HepG2 (cell line): ENCODE results near the gene RNASE11. TPM values are rescaled to one million over a fixed set of nuclear protein-coding genes. Genes with fewer than 3 reads are reported as not detected.

Experiments
- ATAC-seq: fragments of 200-7000 bp; cut with Tn5 transposase; 3 replicates; pipeline ENCODE4 v1.9.1; 2020; ENCODE audit warnings: mild to moderate bottlenecking, moderate library complexity
- BruUV-seq: library from RNA; stranded (reverse); fragments of 400-500 nt; replicated peaks from 2 replicates; lab custom pipeline; 2021; lab: Mats Ljungman, UMichigan
- CTCF ChIA-PET: fragments of 300-600 bp; formaldehyde crosslinking; extraction: SDS; loops from one replicate; lab custom pipeline; 2021; ENCODE audit warnings: low total read pairs, inconsistent platforms, low intra/inter-chr PET ratio; lab: Yijun Ruan, JAX
- POLR2A ChIA-PET: fragments of 350-600 bp; sonication (Branson Sonifier 250); formaldehyde crosslinking; loops from one replicate; lab custom pipeline; 2020; ENCODE audit warnings: antibody characterized with exemption, inconsistent platforms; lab: Yijun Ruan, JAX
- DNase-seq: peaks from one replicate; pipeline ENCODE4 v3.0.0-alpha.2; 2015; ENCODE audit warnings: low spot score
- FAIRE-seq: peaks from 3 replicates; lab custom pipeline; 2011; peaks lifted over from hg19 to GRCh38; lab: Jason Lieb, UNC
- H2AFZ ChIP-seq: one replicate; pipeline ENCODE4 v1.6.1; 2011; ENCODE audit warnings: low read length, inconsistent platforms
- H3K27ac ChIP-seq: fragments of 300-600 bp; 3 replicates; pipeline ENCODE4 v1.8.0; 2011; ENCODE audit warnings: mixed run types, mild to moderate bottlenecking, mixed read lengths, low read length, inconsistent platforms; ENCODE audit not compliant: insufficient read depth; ENCODE audit errors: extremely low read length
- H3K27me3 ChIP-seq, 2 experiments: fragments of 200-600 bp in 1 of 2; 2 replicates in 1 of 2; 3 replicates in 1 of 2; pipeline versions ENCODE4 v1.6.0 to v1.8.0; 2011; ENCODE audit warnings: low read length in 2 of 2, mild to moderate bottlenecking in 2 of 2, moderate library complexity in 2 of 2, inconsistent platforms in 1 of 2; ENCODE audit not compliant: insufficient read depth in 2 of 2, control insufficient read depth in 1 of 2
- H3K36me3 ChIP-seq, 2 experiments: fragments of 200-600 bp in 1 of 2; replicated peaks in 1 of 2; 2 replicates in 1 of 2; 3 replicates in 1 of 2; pipeline versions ENCODE4 v1.5.1 to v1.8.0; 2011; ENCODE audit warnings: low read length in 2 of 2, inconsistent platforms in 1 of 2; ENCODE audit not compliant: insufficient read depth in 2 of 2, control insufficient read depth in 1 of 2
- H3K4me1 ChIP-seq: 2 replicates; pipeline ENCODE4 v1.5.1; 2012; ENCODE audit warnings: low read length, inconsistent platforms; ENCODE audit not compliant: insufficient read depth
- H3K4me2 ChIP-seq: 2 replicates; pipeline ENCODE4 v1.6.0; 2011; ENCODE audit warnings: low read depth, low read length, inconsistent platforms
- H3K4me3 ChIP-seq, 3 experiments: fragments of 200-600 bp in 1 of 3; sonication (generic), shearing (Covaris generic) in 1 of 3; replicated peaks in 1 of 3; 2 replicates each; pipeline ENCODE4 v1.5.1; 2011 to 2016; ENCODE audit warnings: low read length in 3 of 3, inconsistent platforms in 2 of 3, low read depth in 2 of 3, mild to moderate bottlenecking in 2 of 3, control low read depth in 1 of 3, mixed read lengths in 1 of 3; ENCODE audit not compliant: insufficient read depth in 1 of 3
- H3K79me2 ChIP-seq: one replicate; pipeline ENCODE4 v1.6.1; 2011; ENCODE audit warnings: low read length, inconsistent platforms; ENCODE audit not compliant: insufficient read depth
- H3K9ac ChIP-seq: 2 replicates; pipeline ENCODE4 v1.6.0; 2011; ENCODE audit warnings: mild to moderate bottlenecking, low read depth, low read length, inconsistent platforms; ENCODE audit not compliant: insufficient read depth
- H3K9me3 ChIP-seq: 2 replicates; pipeline ENCODE4 v1.5.1; 2012; ENCODE audit warnings: mild to moderate bottlenecking, low read length
- H4K20me1 ChIP-seq: 2 replicates; pipeline ENCODE4 v1.6.0; 2011; ENCODE audit warnings: inconsistent platforms, mild to moderate bottlenecking, low read length, moderate library complexity; ENCODE audit not compliant: insufficient read depth
- ARNT ChIP-seq: fragments of 450-650 bp; IDR thresholded peaks from 2 replicates; pipeline ENCODE4 v1.6.1; 2017
- GABPA ChIP-seq, 2 experiments: IDR thresholded peaks; 2 replicates each; pipeline ENCODE4 v1.6.1; 2011 to 2016; ENCODE audit warnings: low read depth in 2 of 2, low read length in 1 of 2, missing biosample characterization in 1 of 2, missing genetic modification characterization in 1 of 2
- KLF15 ChIP-seq: sonication (generic); formaldehyde crosslinking; IDR thresholded peaks from 2 replicates; pipeline ENCODE4 v1.8.1; 2023; ENCODE audit warnings: borderline replicate concordance, mild to moderate bottlenecking, inconsistent platforms, missing genetic modification reagents, mixed read lengths
- PRPF4 ChIP-seq: fragments of 200-400 bp; formaldehyde crosslinking; IDR thresholded peaks from 2 replicates; pipeline ENCODE4 v1.6.1; 2016; ENCODE audit warnings: low read length, low read depth; ENCODE audit not compliant: poor library complexity, severe bottlenecking
- SOX5 ChIP-seq: IDR thresholded peaks from 2 replicates; pipeline ENCODE4 v1.6.1; 2016; ENCODE audit warnings: borderline replicate concordance
- SP5 ChIP-seq: IDR thresholded peaks from 2 replicates; pipeline ENCODE4 v1.6.1; 2016; ENCODE audit warnings: low read depth, borderline replicate concordance
- TAF1 ChIP-seq: sonication (generic); formaldehyde crosslinking; IDR thresholded peaks from 2 replicates; pipeline ENCODE4 v1.4.0; 2020; ENCODE audit warnings: missing genetic modification reagents
- XRCC5 ChIP-seq: fragments of 200-400 bp; formaldehyde crosslinking; optimal IDR thresholded peaks from 2 replicates; pipeline ENCODE3; 2017; ENCODE audit warnings: mild to moderate bottlenecking, low read length
- ZBTB42 ChIP-seq: sonication (generic); formaldehyde crosslinking; IDR thresholded peaks from 2 replicates; pipeline ENCODE4 v1.5.0; 2020; ENCODE audit warnings: mild to moderate bottlenecking, missing genetic modification reagents
- ZNF251 ChIP-seq: sonication (generic); formaldehyde crosslinking; IDR thresholded peaks from 2 replicates; pipeline ENCODE4 v1.9.0; 2021; ENCODE audit warnings: mild to moderate bottlenecking, missing genetic modification reagents
- ZNF263 ChIP-seq: sonication (generic); formaldehyde crosslinking; IDR thresholded peaks from 2 replicates; pipeline ENCODE4 v1.4.0; 2020; ENCODE audit warnings: missing genetic modification reagents
- ZNF720 ChIP-seq: sonication (generic); formaldehyde crosslinking; IDR thresholded peaks from 2 replicates; pipeline ENCODE4 v1.4.0; 2020; ENCODE audit warnings: missing genetic modification reagents
- ZNF761 ChIP-seq: sonication (generic); formaldehyde crosslinking; conservative IDR thresholded peaks from 2 replicates; pipeline ENCODE4 v1.4.0; 2020; ENCODE audit warnings: mild to moderate bottlenecking, missing genetic modification reagents
- ZSCAN12 ChIP-seq: sonication (generic); formaldehyde crosslinking; IDR thresholded peaks from 2 replicates; pipeline ENCODE4 v1.9.0; 2021; ENCODE audit warnings: mild to moderate bottlenecking, missing genetic modification reagents
- WGBS: methylation state at CpG from one replicate; pipeline ENCODE4 v1.1.6; 2017; ENCODE audit warnings: low lambda C conversion rate; 5-methylcytosine and 5-hydroxymethylcytosine counted together
- in situ Hi-C: cut with HindIII; loops from 2 replicates; pipeline ENCODE4 v1.10.0; 2017; ENCODE audit warnings: low pct_unique_long_range_greater_than_20kb; ENCODE audit not compliant: extremely low pct_ligation_motif_present
- intact Hi-C: fragments of 100-400 bp; cut with micrococcal nuclease; formaldehyde crosslinking; loops from one replicate; pipeline ENCODE4 v1.10.0; 2022; ENCODE audit not compliant: unreplicated experiment
- polyA plus RNA-seq, 8 experiments: library from polyadenylated mRNA; depleted of rRNA in 3 of 8; stranded (reverse) in 7 of 8; unstranded in 1 of 8; fragments of >200 nt; fragmentation: Illumina TruSeq in 4 of 8; extraction: Trizol in 4 of 8; gene quantifications; 2 replicates each; pipeline versions ENCODE4 v1.2.1 to v1.2.3, GENCODE V29; 2011 to 2016; ENCODE audit warnings: low read depth in 4 of 8, missing spikeins in 1 of 8, mixed read lengths in 1 of 8; ENCODE audit not compliant: insufficient read depth in 1 of 8
- total RNA-seq, 5 experiments: library from RNA; depleted of rRNA; stranded (reverse); fragments of >200 nt; fragmentation: Illumina TruSeq; extraction: Trizol; gene quantifications; 2 replicates each; pipeline ENCODE4 v1.2.3, GENCODE V29; 2016; ENCODE audit warnings: low read depth in 1 of 5
- TF ChIP-seq, protein P1 (sequence below): sonication (generic); formaldehyde crosslinking; IDR thresholded peaks from 2 replicates; pipeline ENCODE4 v1.4.0; 2020; ENCODE audit warnings: missing genetic modification reagents, borderline replicate concordance
- TF ChIP-seq, protein P2 (sequence below): sonication (generic); formaldehyde crosslinking; IDR thresholded peaks from 2 replicates; pipeline ENCODE4 v1.4.0; 2020; ENCODE audit warnings: missing genetic modification reagents
- TF ChIP-seq, protein P3 (sequence below): IDR thresholded peaks from 2 replicates; pipeline ENCODE4 v1.6.1; 2016

The RNASE11 gene
- total and polyA plus RNA-seq, 2 of the 13 experiments (the other 11 are each of a cell fraction or from before 2014, with no cell fraction given) = not detected

DNA sequence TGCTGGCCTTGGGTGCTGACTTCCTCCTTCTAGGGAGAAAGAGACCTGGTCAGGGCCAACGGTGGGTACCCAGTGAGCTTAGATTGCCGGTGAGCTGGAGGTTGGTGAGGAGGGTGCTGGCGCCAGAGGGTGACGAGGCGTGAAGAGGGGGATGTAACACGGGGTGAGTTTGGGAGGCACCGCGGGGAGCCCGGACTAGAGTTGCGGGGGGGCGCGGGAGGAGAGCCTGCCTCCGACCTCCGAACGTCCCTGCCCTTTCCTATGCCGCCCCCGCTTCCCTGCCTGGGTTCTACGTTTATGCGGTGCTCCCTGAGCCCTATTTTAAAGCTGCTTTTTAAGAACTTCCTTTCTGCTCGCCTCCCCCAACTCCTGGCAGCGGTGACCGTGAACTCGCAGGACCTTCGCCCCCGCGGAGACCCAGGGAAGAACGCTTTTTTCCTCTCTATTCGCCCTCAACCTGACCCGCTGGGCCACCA is 35.1 kb upstream of the RNASE11 start:
- H3K4me3 ChIP-seq = peak overlapping the region in 2 of 3 experiments; percentile 7 to 32; a peak in 2 of 6 replicates
- no TSS peak for BruUV-seq
- H4K20me1 ChIP-seq = no peaks in the 10 kb centered on the region
- H3K36me3 ChIP-seq = no peaks in the 10 kb centered on the region
- peak overlapping the region; percentile 60 for H3K4me2 ChIP-seq
- FAIRE-seq (no peak), ATAC-seq (peak; percentile 45), DNase-seq (no peak)
- intact Hi-C loops (no loop called here), in situ Hi-C loops (loop anchor here (25.0 kb wide), 1 partner anchor 161 kb away; the partner anchor contains the start of genes APEX1, OSGEP, PIP4P1 and PNP)
- H3K9me3 ChIP-seq = no peaks in the 10 kb centered on the region
- CTCF ChIA-PET = interaction anchor here (1.5 kb wide), 1 partner anchor 13 kb away, joined by 3 read pairs; no protein-coding TSS in a partner anchor
- H3K4me1 ChIP-seq = peaks cover 94% of the 10 kb centered on the region
- H3K27me3 ChIP-seq = no peaks in the 10 kb centered on the region
- 47% methylated on average over 29 of the region's 29 CpGs for WGBS
- H3K9ac ChIP-seq = peak overlapping the region; percentile 10; the same call in 1 of the 2 replicates
- H3K27ac ChIP-seq = peak overlapping the region; percentile 16
- no peak overlapping the region for H2AFZ ChIP-seq
- no peaks in the 10 kb centered on the region for H3K79me2 ChIP-seq
- POLR2A ChIA-PET = interaction anchor here (0.6 to 2.5 kb wide), 3 partner anchors 9 to 374 kb away, joined by 5 to 9 read pairs (median 5); partner anchors contain the start of gene RNASE4
- no peak for TF ChIP-seq KLF15 (CRISPR knock-in tag)
- TF ChIP-seq, protein P1, sequence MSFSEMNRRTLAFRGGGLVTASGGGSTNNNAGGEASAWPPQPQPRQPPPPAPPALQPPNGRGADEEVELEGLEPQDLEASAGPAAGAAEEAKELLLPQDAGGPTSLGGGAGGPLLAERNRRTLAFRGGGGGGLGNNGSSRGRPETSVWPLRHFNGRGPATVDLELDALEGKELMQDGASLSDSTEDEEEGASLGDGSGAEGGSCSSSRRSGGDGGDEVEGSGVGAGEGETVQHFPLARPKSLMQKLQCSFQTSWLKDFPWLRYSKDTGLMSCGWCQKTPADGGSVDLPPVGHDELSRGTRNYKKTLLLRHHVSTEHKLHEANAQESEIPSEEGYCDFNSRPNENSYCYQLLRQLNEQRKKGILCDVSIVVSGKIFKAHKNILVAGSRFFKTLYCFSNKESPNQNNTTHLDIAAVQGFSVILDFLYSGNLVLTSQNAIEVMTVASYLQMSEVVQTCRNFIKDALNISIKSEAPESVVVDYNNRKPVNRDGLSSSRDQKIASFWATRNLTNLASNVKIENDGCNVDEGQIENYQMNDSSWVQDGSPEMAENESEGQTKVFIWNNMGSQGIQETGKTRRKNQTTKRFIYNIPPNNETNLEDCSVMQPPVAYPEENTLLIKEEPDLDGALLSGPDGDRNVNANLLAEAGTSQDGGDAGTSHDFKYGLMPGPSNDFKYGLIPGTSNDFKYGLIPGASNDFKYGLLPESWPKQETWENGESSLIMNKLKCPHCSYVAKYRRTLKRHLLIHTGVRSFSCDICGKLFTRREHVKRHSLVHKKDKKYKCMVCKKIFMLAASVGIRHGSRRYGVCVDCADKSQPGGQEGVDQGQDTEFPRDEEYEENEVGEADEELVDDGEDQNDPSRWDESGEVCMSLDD (CRISPR knock-in tag) = no peak
- TF ChIP-seq GABPA (IDR thresholded peaks at IDR 0.05; ENCODE audit: low read depth, low read length) = no peak
- TF ChIP-seq GABPA (CRISPR knock-in tag; IDR thresholded peaks at IDR 0.05; ENCODE audit: low read depth) = no peak
- no peak for TF ChIP-seq XRCC5
- no peak for TF ChIP-seq ZNF720
- TF ChIP-seq, protein P2, sequence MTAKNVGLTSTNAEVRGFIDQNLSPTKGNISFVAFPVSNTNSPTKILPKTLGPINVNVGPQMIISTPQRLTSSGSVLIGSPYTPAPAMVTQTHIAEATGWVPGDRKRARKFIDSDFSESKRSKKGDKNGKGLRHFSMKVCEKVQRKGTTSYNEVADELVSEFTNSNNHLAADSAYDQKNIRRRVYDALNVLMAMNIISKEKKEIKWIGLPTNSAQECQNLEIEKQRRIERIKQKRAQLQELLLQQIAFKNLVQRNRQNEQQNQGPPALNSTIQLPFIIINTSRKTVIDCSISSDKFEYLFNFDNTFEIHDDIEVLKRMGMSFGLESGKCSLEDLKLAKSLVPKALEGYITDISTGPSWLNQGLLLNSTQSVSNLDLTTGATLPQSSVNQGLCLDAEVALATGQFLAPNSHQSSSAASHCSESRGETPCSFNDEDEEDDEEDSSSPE (CRISPR knock-in tag) = no peak
- TF ChIP-seq ZNF761 = no peak
- TF ChIP-seq ZNF263 (CRISPR knock-in tag) = peak; percentile 86; the same call in 1 of the 2 replicates
- TF ChIP-seq SP5 (CRISPR knock-in tag) = no peak
- no peak for TF ChIP-seq ZNF251 (CRISPR knock-in tag)
- TF ChIP-seq, protein P3, sequence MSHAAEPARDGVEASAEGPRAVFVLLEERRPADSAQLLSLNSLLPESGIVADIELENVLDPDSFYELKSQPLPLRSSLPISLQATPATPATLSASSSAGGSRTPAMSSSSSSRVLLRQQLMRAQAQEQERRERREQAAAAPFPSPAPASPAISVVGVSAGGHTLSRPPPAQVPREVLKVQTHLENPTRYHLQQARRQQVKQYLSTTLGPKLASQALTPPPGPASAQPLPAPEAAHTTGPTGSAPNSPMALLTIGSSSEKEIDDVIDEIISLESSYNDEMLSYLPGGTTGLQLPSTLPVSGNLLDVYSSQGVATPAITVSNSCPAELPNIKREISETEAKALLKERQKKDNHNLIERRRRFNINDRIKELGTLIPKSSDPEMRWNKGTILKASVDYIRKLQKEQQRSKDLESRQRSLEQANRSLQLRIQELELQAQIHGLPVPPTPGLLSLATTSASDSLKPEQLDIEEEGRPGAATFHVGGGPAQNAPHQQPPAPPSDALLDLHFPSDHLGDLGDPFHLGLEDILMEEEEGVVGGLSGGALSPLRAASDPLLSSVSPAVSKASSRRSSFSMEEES = 0 out of 2 replicates have a peak, but pooled peaks have one; percentile 9
- TF ChIP-seq TAF1 (CRISPR knock-in tag) = no peak
- TF ChIP-seq SOX5 = peak; percentile 13; the same call in 1 of the 2 replicates
- TF ChIP-seq ZBTB42 (CRISPR knock-in tag) = no peak
- TF ChIP-seq ARNT = no peak
- no peak for TF ChIP-seq ZSCAN12 (CRISPR knock-in tag)
- TF ChIP-seq PRPF4 = no peak
